ENCODE measurements around the gene ITPR2.

- TF ChIP-seq CTCF (conservative IDR thresholded peaks at IDR 0.05; ENCODE audit: low read depth, low read length) (no peak), EZH2 (IDR thresholded peaks at IDR 0.05; ENCODE audit: low read length, unreplicated experiment) (no peak), EZH2phosphoT487 (IDR thresholded peaks at IDR 0.05; ENCODE audit: borderline replicate concordance, low read length) (no peak)
Observed at GRCh38 chr12:26648999-26649398, 184.0 kb downstream of the ITPR2 start.

Measured in PC-3 (cell line).